ENCODE measurements around the gene OR4D2. TPM values are rescaled to one million over a fixed set of nuclear protein-coding genes. Genes with fewer than 3 reads are reported as not detected.
"Not testable (repeated sequence)": the region's sequence is repeated elsewhere in the genome, so short reads cannot be mapped to it uniquely, and the experiment has no call there.

The OR4D2 gene
- total RNA-seq, 1 donor from 2014 or later = not detected

GRCh38 chr17:58136669-58137279, 30.0 kb upstream of the OR4D2 start:
- TF ChIP-seq CTCF (IDR thresholded peaks at IDR 0.05; ENCODE audit: insufficient read depth, low read length, severe bottlenecking) = peak; percentile 72
- peaks cover 2% of the 10 kb centered on the region for H3K27me3 ChIP-seq (ENCODE audit: control insufficient read depth, insufficient read depth, low read length)
- no peaks in the 10 kb centered on the region for H3K36me3 ChIP-seq (ENCODE audit: control insufficient read depth, insufficient read depth, low read length)
- FAIRE-seq (no peak), DNase-seq (ENCODE audit: low read depth) (peak; percentile 26)
- H3K4me3 ChIP-seq (ENCODE audit: low read depth, low read length) = no peak overlapping the region

GRCh38 chr17:58141505-58141904, 25.3 kb upstream of the OR4D2 start:
- H3K4me3 ChIP-seq (ENCODE audit: low read depth, low read length) = no peak overlapping the region
- DNase-seq (ENCODE audit: low read depth) (no peak), FAIRE-seq (no peak)
- H3K27me3 ChIP-seq (ENCODE audit: control insufficient read depth, insufficient read depth, low read length) = no peaks in the 10 kb centered on the region
- no peak for TF ChIP-seq CTCF (IDR thresholded peaks at IDR 0.05; ENCODE audit: insufficient read depth, low read length, severe bottlenecking)
- H3K36me3 ChIP-seq (ENCODE audit: control insufficient read depth, insufficient read depth, low read length) = no peaks in the 10 kb centered on the region

GRCh38 chr17:58143335-58143734, 23.4 kb upstream of the OR4D2 start:
- H3K36me3 ChIP-seq (ENCODE audit: control insufficient read depth, insufficient read depth, low read length); FAIRE-seq; H3K4me3 ChIP-seq (ENCODE audit: low read depth, low read length); DNase-seq (ENCODE audit: low read depth); H3K27me3 ChIP-seq (ENCODE audit: control insufficient read depth, insufficient read depth, low read length): not testable (repeated sequence)

GRCh38 chr17:58144801-58145200, 22.0 kb upstream of the OR4D2 start:
- FAIRE-seq (no peak), DNase-seq (ENCODE audit: low read depth) (no peak)
- H3K4me3 ChIP-seq (ENCODE audit: low read depth, low read length) = no peak overlapping the region
- TF ChIP-seq CTCF (IDR thresholded peaks at IDR 0.05; ENCODE audit: insufficient read depth, low read length, severe bottlenecking) = no peak
- H3K27me3 ChIP-seq (ENCODE audit: control insufficient read depth, insufficient read depth, low read length) = peaks cover 5% of the 10 kb centered on the region
- H3K36me3 ChIP-seq (ENCODE audit: control insufficient read depth, insufficient read depth, low read length) = no peaks in the 10 kb centered on the region

- TF ChIP-seq CTCF (IDR thresholded peaks at IDR 0.05; ENCODE audit: insufficient read depth, low read length, severe bottlenecking) = no peak
- no peak for DNase-seq (ENCODE audit: low read depth)
- FAIRE-seq = no peak
- H3K4me3 ChIP-seq (ENCODE audit: low read depth, low read length) = no peak within 1 kb of the TSS
- peaks cover 7% of the 10 kb centered on the region for H3K27me3 ChIP-seq (ENCODE audit: control insufficient read depth, insufficient read depth, low read length)
- no peaks in the 10 kb centered on the region for H3K36me3 ChIP-seq (ENCODE audit: control insufficient read depth, insufficient read depth, low read length)
Observed at GRCh38 chr17:58147930-58148434, 18.8 kb upstream of the OR4D2 start, which contains the start of gene OR4D1. TSS of gene OR4D1 (plus strand) at chr17:58148384. CDS start at chr17:58155154, 6,770 bp downstream.

- FAIRE-seq (no peak), DNase-seq (ENCODE audit: low read depth) (no peak)
- Histone ChIP-seq H3K36me3 (ENCODE audit: control insufficient read depth, insufficient read depth, low read length) (no peaks in the 10 kb centered on the region), H3K4me3 (ENCODE audit: low read depth, low read length) (no peak overlapping the region), H3K27me3 (ENCODE audit: control insufficient read depth, insufficient read depth, low read length) (peaks cover 7% of the 10 kb centered on the region)
- TF ChIP-seq CTCF (IDR thresholded peaks at IDR 0.05; ENCODE audit: insufficient read depth, low read length, severe bottlenecking) = no peak
Observed at GRCh38 chr17:58148609-58149008, 18.2 kb upstream of the OR4D2 start.

Measured in bronchial epithelial cell (primary cell).